ENCODE measurements around the gene TRPM2. TPM values are rescaled to one million over a fixed set of nuclear protein-coding genes. Genes with fewer than 3 reads are reported as not detected.

Gene TRPM2
- total RNA-seq, 1 experiment from 2014 or later: 0.26 TPM

DNA sequence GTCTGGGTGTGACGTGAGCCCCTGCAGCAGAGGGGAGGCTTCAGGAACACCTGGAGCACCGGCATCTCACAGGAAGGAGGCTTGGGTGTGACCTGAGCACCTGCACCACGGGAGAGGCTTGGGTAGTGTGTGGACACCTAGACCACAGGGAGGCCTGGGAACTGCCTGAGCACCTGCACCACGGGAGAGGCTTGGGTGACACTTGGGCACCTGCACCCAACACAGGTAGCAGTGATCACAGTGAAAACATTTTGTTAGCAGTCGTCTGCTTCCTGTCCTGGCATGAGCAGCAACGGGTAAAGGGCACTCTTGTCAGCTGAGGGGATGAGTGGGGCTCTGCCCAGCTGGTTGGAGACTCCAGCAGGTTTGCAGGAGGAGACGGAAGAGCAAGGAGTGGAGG is 124.3 kb downstream of the TRPM2 start:
- no peak overlapping the region for H3K4me3 ChIP-seq (ENCODE audit: low read depth in 2 of 2, low read length in 2 of 2)
- DNase-seq (ENCODE audit: low read depth, low spot score): no peak
- intact Hi-C loops (cut with micrococcal nuclease; ENCODE audit: unreplicated experiment) (no loop called here), in situ Hi-C loops (cut with HindIII; ENCODE audit: low pct_unique_long_range_greater_than_20kb, low sequenced_read_pairs) (no loop called here)
- ChIA-PET POLR2A (interaction anchor here (0.6 kb wide), 1 partner anchor 163 kb away, joined by 3 read pairs; no protein-coding TSS in a partner anchor), CTCF (no interaction called here)
- no peaks in the 10 kb centered on the region for H3K4me1 ChIP-seq (ENCODE audit: control insufficient read depth, insufficient read depth, low read length)
- TF ChIP-seq SIN3A (IDR thresholded peaks at IDR 0.05; ENCODE audit: borderline replicate concordance, insufficient read depth, low read depth, low read length): no peak
- no peak overlapping the region for H3K27ac ChIP-seq (ENCODE audit: low read length)
- no peaks in the 10 kb centered on the region for H3K36me3 ChIP-seq (ENCODE audit: control insufficient read depth, insufficient read depth, low read length)
- H3K9me3 ChIP-seq (ENCODE audit: control insufficient read depth, insufficient read depth, low read depth, low read length): no peaks in the 10 kb centered on the region
- no TSS peak for BruUV-seq (replicated peaks)
- no peaks in the 10 kb centered on the region for H3K27me3 ChIP-seq (ENCODE audit: control insufficient read depth, insufficient read depth, low read length)
- ATAC-seq: no peak

DNA sequence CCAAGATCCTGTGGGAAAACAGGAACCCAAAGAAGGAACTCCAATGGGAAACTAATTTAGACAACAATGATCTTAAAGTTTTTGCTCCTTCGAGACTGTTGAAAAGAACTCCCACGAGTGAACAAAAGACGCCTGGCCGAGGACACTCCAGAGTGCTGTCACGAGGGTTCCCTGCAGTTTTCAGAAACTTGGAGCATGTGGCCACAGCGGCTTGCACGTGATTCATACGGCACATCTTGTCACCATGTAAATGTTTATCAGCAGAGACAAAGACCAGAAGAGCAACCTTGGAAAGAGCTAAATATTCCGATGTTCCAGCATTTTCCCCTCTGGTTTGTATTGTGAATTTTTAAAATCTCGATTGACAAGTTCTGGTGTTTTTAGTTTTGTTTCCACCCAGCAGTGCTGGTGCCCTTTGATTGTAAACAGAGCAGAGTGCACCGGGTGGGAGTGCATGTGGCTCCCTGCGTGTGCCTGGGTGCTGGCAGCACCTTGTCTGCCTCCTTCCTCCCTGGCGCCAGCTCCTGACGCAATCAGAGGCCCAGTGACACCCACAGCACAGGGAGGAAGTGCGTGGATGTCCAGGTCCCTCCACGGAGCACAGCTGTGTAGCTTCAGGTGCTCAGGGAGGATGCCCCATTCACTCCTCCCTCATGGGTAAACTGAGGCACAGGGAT is 124.8 kb downstream of the TRPM2 start:
- H3K27me3 ChIP-seq (ENCODE audit: control insufficient read depth, insufficient read depth, low read length): no peaks in the 10 kb centered on the region
- H3K36me3 ChIP-seq (ENCODE audit: control insufficient read depth, insufficient read depth, low read length): no peaks in the 10 kb centered on the region
- DNase-seq (ENCODE audit: low read depth, low spot score) (no peak), ATAC-seq (no peak)
- no TSS peak for BruUV-seq (replicated peaks)
- TF ChIP-seq POLR2AphosphoS5 (IDR thresholded peaks at IDR 0.05; ENCODE audit: low read depth, low read length) (no peak), REST (IDR thresholded peaks at IDR 0.05; ENCODE audit: insufficient read depth in 1 of 2, low read depth in 2 of 2, low read length in 1 of 2) (no peak), SIN3A (IDR thresholded peaks at IDR 0.05; ENCODE audit: borderline replicate concordance, insufficient read depth, low read depth, low read length) (no peak), TCF7L2 (IDR thresholded peaks at IDR 0.05; ENCODE audit: low read depth, low read length) (no peak)
- TF ChIP-seq, protein P1, sequence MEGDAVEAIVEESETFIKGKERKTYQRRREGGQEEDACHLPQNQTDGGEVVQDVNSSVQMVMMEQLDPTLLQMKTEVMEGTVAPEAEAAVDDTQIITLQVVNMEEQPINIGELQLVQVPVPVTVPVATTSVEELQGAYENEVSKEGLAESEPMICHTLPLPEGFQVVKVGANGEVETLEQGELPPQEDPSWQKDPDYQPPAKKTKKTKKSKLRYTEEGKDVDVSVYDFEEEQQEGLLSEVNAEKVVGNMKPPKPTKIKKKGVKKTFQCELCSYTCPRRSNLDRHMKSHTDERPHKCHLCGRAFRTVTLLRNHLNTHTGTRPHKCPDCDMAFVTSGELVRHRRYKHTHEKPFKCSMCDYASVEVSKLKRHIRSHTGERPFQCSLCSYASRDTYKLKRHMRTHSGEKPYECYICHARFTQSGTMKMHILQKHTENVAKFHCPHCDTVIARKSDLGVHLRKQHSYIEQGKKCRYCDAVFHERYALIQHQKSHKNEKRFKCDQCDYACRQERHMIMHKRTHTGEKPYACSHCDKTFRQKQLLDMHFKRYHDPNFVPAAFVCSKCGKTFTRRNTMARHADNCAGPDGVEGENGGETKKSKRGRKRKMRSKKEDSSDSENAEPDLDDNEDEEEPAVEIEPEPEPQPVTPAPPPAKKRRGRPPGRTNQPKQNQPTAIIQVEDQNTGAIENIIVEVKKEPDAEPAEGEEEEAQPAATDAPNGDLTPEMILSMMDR (IDR thresholded peaks at IDR 0.05): no peak
- no peak overlapping the region for H3K27ac ChIP-seq (ENCODE audit: low read length)
- ChIA-PET POLR2A (interaction anchor here (0.6 kb wide), 1 partner anchor 163 kb away, joined by 3 read pairs; no protein-coding TSS in a partner anchor), CTCF (no interaction called here)
- in situ Hi-C loops (cut with HindIII; ENCODE audit: low pct_unique_long_range_greater_than_20kb, low sequenced_read_pairs) (no loop called here), intact Hi-C loops (cut with micrococcal nuclease; ENCODE audit: unreplicated experiment) (no loop called here)
- no peak overlapping the region for H3K4me3 ChIP-seq (ENCODE audit: low read depth in 2 of 2, low read length in 2 of 2)
- H3K9me3 ChIP-seq (ENCODE audit: control insufficient read depth, insufficient read depth, low read depth, low read length): no peaks in the 10 kb centered on the region
- no peaks in the 10 kb centered on the region for H3K4me1 ChIP-seq (ENCODE audit: control insufficient read depth, insufficient read depth, low read length)

DNA sequence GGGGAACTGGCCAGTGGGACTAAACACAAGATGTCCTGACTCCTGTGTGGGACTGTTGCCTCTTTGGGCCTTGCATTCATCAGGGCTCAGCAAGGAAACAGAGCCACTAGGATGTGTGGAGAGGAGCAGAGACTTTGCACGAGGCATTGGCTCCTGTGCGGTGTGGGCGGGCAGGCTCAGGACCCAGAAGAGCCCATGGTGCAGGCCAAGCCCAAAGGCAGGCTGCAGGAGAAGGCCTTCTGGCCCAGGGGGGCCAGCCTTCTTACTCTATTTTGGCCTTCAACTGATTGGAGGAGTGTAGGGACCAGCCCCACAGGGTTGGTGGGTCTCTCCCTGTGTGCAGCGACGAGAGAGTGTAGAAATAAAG is 125.4 kb downstream of the TRPM2 start:
- no peak for TF ChIP-seq REST (IDR thresholded peaks at IDR 0.05; ENCODE audit: insufficient read depth in 1 of 2, low read depth in 2 of 2, low read length in 1 of 2)
- DNase-seq (ENCODE audit: low read depth, low spot score) (no peak), ATAC-seq (no peak)
- in situ Hi-C loops (cut with HindIII; ENCODE audit: low pct_unique_long_range_greater_than_20kb, low sequenced_read_pairs) (no loop called here), intact Hi-C loops (cut with micrococcal nuclease; ENCODE audit: unreplicated experiment) (no loop called here)
- H3K27me3 ChIP-seq (ENCODE audit: control insufficient read depth, insufficient read depth, low read length): no peaks in the 10 kb centered on the region
- H3K36me3 ChIP-seq (ENCODE audit: control insufficient read depth, insufficient read depth, low read length): no peaks in the 10 kb centered on the region
- ChIA-PET POLR2A (no interaction called here), CTCF (no interaction called here)
- no peaks in the 10 kb centered on the region for H3K4me1 ChIP-seq (ENCODE audit: control insufficient read depth, insufficient read depth, low read length)
- H3K9me3 ChIP-seq (ENCODE audit: control insufficient read depth, insufficient read depth, low read depth, low read length): no peaks in the 10 kb centered on the region
- no peak overlapping the region for H3K4me3 ChIP-seq (ENCODE audit: low read depth in 2 of 2, low read length in 2 of 2)
- no peak overlapping the region for H3K27ac ChIP-seq (ENCODE audit: low read length)
- no TSS peak for BruUV-seq (replicated peaks)
